ENCODE data around the gene QSOX1. TPM values are rescaled to one million over a fixed set of nuclear protein-coding genes. Genes with fewer than 3 reads are reported as not detected.

Gene QSOX1
- total and polyA plus RNA-seq, 9 of the 15 experiments (the other 6 are each of a cell fraction or from before 2014, with no cell fraction given) = 4.0 to 53.1 (median 15.0) TPM

GRCh38 chr1:180213401-180214170, 58.9 kb downstream of the QSOX1 start (continued):
- TF ChIP-seq, protein P1, sequence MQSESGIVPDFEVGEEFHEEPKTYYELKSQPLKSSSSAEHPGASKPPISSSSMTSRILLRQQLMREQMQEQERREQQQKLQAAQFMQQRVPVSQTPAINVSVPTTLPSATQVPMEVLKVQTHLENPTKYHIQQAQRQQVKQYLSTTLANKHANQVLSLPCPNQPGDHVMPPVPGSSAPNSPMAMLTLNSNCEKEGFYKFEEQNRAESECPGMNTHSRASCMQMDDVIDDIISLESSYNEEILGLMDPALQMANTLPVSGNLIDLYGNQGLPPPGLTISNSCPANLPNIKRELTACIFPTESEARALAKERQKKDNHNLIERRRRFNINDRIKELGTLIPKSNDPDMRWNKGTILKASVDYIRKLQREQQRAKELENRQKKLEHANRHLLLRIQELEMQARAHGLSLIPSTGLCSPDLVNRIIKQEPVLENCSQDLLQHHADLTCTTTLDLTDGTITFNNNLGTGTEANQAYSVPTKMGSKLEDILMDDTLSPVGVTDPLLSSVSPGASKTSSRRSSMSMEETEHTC (IDR thresholded peaks at IDR 0.05) = peak; percentile 69; the same call in 1 of the 2 replicates
- TF ChIP-seq BCL6 (CRISPR knock-in tag; IDR thresholded peaks at IDR 0.05) (no peak), AFF1 (IDR thresholded peaks at IDR 0.05; ENCODE audit: low read depth in 1 of 2, partially characterized antibody in 2 of 2) (peak in 1 of 2 experiments; percentile 92), YY1 (IDR thresholded peaks at IDR 0.05; ENCODE audit: borderline replicate concordance in 1 of 3, control insufficient read depth in 1 of 3, extremely low read depth in 1 of 3, insufficient read depth in 3 of 3, insufficient read length in 1 of 3, insufficient replicate concordance in 2 of 3, low read depth in 1 of 3, low read length in 2 of 3) (peak in 1 of 3 experiments; percentile 41), PML (IDR thresholded peaks at IDR 0.05; ENCODE audit: low read length) (no peak), SP2 (IDR thresholded peaks at IDR 0.05; ENCODE audit: extremely low read depth, low read depth, low read length, poor library complexity, severe bottlenecking) (no peak), CC2D1A (IDR thresholded peaks at IDR 0.05) (peak; percentile 70; the same call in 1 of the 2 replicates), ESRRB (CRISPR knock-in tag; IDR thresholded peaks at IDR 0.05; ENCODE audit: borderline replicate concordance) (no peak), ZNF785 (CRISPR knock-in tag; IDR thresholded peaks at IDR 0.05) (no peak), NCOA4 (IDR thresholded peaks at IDR 0.05; ENCODE audit: partially characterized antibody) (no peak), EGR1 (conservative IDR thresholded peaks at IDR 0.05) (peak; percentile 45; the same call in 1 of the 2 replicates), ETV5 (CRISPR knock-in tag; IDR thresholded peaks at IDR 0.05; ENCODE audit: low read depth) (no peak), ZNF586 (CRISPR knock-in tag; conservative IDR thresholded peaks at IDR 0.05) (no peak), TRIM28 (IDR thresholded peaks at IDR 0.05) (no peak), SMAD4 (CRISPR knock-in tag; conservative IDR thresholded peaks at IDR 0.05) (peak; percentile 40; the same call in 1 of the 2 replicates), SMC3 (conservative IDR thresholded peaks at IDR 0.05; ENCODE audit: insufficient read depth, low read depth, low read length) (0 out of 2 replicates have a peak, but pooled peaks have one; percentile 2), E4F1 (CRISPR knock-in tag; IDR thresholded peaks at IDR 0.05; ENCODE audit: borderline replicate concordance) (no peak)

Data from K562 (cell line).